Measurements from ENCODE around the gene RPL27A. TPM values are rescaled to one million over a fixed set of nuclear protein-coding genes. Genes with fewer than 3 reads are reported as not detected.

RPL27A gene
- polyA plus RNA-seq, 1 of the 3 experiments (the other 2 are of a cell fraction), result 1,162 TPM

DNA sequence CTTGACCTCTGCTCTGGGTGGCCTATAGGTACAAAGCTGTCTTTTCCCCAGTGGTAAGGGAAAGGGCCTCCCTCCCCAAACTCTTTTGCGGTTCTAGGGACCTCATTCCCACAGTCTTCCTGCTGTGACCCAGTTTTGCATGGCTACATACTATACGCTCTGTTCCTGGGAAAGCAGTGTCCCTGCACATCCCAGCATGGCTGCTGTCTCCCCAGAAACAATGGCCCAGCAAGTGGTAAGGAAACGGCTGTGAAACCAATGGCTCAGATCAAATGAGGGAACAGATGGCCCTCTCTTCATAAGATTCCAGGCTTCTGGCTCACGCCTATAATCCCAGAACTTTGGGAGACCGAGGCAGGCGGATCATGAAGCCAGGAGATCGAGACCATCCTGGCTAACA is 41.1 kb downstream of the RPL27A start:
- Histone ChIP-seq H3K9ac (no peak overlapping the region), H3K36me3 (replicated peaks in 1 of 2; ENCODE audit: control insufficient read depth in 1 of 2, insufficient read depth in 2 of 2, low read length in 1 of 2) (peaks cover 7 to 9% of the 10 kb centered on the region in 2 experiments), H3K27ac (ENCODE audit: low read depth in 2 of 2, low read length in 1 of 2) (no peak overlapping the region), H3K79me2 (ENCODE audit: insufficient read depth) (peaks cover 13% of the 10 kb centered on the region; the same call in 1 of the 2 replicates), H3K4me2 (no peak overlapping the region), H3F3A (replicated peaks; ENCODE audit: insufficient read depth) (peaks cover 35% of the 10 kb centered on the region), H3K27me3 (ENCODE audit: insufficient read depth) (no peaks in the 10 kb centered on the region), H3K9me2 (no peaks in the 10 kb centered on the region), H3K9me3 (no peaks in the 10 kb centered on the region), H3K4me1 (ENCODE audit: control insufficient read depth in 1 of 2, insufficient read depth in 2 of 2, low read depth in 1 of 2, low read length in 1 of 2) (peaks cover 24 to 57% of the 10 kb centered on the region in 2 experiments; a peak in 3 of 4 replicates), H3K4me3 (ENCODE audit: low read depth in 2 of 2, low read length in 1 of 2) (no peak overlapping the region), H4K20me1 (ENCODE audit: insufficient read depth) (no peaks in the 10 kb centered on the region; the same call in 1 of the 2 replicates), H2AFZ (ENCODE audit: low read depth) (no peak overlapping the region)
- no peak for DNase-seq
- TF ChIP-seq POLR2AphosphoS5 (IDR thresholded peaks at IDR 0.05; ENCODE audit: low read depth, low read length) (no peak), USF2 (IDR thresholded peaks at IDR 0.05; ENCODE audit: borderline replicate concordance, low read depth, low read length) (no peak), TEAD4 (IDR thresholded peaks at IDR 0.05; ENCODE audit: borderline replicate concordance, insufficient read depth) (no peak), USF1 (IDR thresholded peaks at IDR 0.05; ENCODE audit: borderline replicate concordance, low read depth) (no peak), RAD21 (IDR thresholded peaks at IDR 0.05; ENCODE audit: low read length) (no peak), JUND (IDR thresholded peaks at IDR 0.05) (no peak), GATA2 (CRISPR knock-in tag; IDR thresholded peaks at IDR 0.05) (no peak), MXI1 (IDR thresholded peaks at IDR 0.05; ENCODE audit: low read depth, low read length) (no peak), EZH2phosphoT487 (IDR thresholded peaks at IDR 0.05; ENCODE audit: borderline replicate concordance, low read depth) (no peak), RXRA (IDR thresholded peaks at IDR 0.05; ENCODE audit: borderline replicate concordance, low read depth) (no peak), FOXM1 (IDR thresholded peaks at IDR 0.05; ENCODE audit: low read depth) (no peak), FOSL2 (IDR thresholded peaks at IDR 0.05; ENCODE audit: borderline replicate concordance, low read depth) (no peak)
- CTCF ChIA-PET, result no interaction called here
- POLR2A ChIA-PET, result no interaction called here
- WGBS (ENCODE audit: low lambda C conversion rate), result 94% methylated on average over 7 of the region's 7 CpGs

GRCh38 chr11:8724682-8725081 is 42.1 kb downstream of the RPL27A start:
- H3K4me1 ChIP-seq (ENCODE audit: control insufficient read depth in 1 of 2, insufficient read depth in 2 of 2, low read depth in 1 of 2, low read length in 1 of 2), result peaks cover 21 to 50% of the 10 kb centered on the region in 2 experiments; a peak in 3 of 4 replicates
- 95% methylated on average over 7 of the region's 7 CpGs for WGBS (ENCODE audit: low lambda C conversion rate)
- POLR2A ChIA-PET, result no interaction called here
- TF ChIP-seq MXI1 (IDR thresholded peaks at IDR 0.05; ENCODE audit: low read depth, low read length), result no peak
- TF ChIP-seq EP300 (IDR thresholded peaks at IDR 0.05; ENCODE audit: borderline replicate concordance in 1 of 2, low read depth in 1 of 2, low read length in 1 of 2), result no peak
- TF ChIP-seq MAX (IDR thresholded peaks at IDR 0.05; ENCODE audit: low read depth), result no peak
- no peak for TF ChIP-seq FOSL2 (IDR thresholded peaks at IDR 0.05; ENCODE audit: borderline replicate concordance, low read depth)
- TF ChIP-seq FOXJ3 (CRISPR knock-in tag; IDR thresholded peaks at IDR 0.05), result no peak
- TF ChIP-seq RXRA (IDR thresholded peaks at IDR 0.05; ENCODE audit: borderline replicate concordance, low read depth), result no peak
- no peak for TF ChIP-seq IRF3 (IDR thresholded peaks at IDR 0.05; ENCODE audit: low read depth, low read length)
- no peak for TF ChIP-seq NFIC (IDR thresholded peaks at IDR 0.05; ENCODE audit: borderline replicate concordance)
- no peak for TF ChIP-seq FOXM1 (IDR thresholded peaks at IDR 0.05; ENCODE audit: low read depth)
- no peak for TF ChIP-seq RCOR1 (IDR thresholded peaks at IDR 0.05; ENCODE audit: low read length)
- TF ChIP-seq, protein P1, sequence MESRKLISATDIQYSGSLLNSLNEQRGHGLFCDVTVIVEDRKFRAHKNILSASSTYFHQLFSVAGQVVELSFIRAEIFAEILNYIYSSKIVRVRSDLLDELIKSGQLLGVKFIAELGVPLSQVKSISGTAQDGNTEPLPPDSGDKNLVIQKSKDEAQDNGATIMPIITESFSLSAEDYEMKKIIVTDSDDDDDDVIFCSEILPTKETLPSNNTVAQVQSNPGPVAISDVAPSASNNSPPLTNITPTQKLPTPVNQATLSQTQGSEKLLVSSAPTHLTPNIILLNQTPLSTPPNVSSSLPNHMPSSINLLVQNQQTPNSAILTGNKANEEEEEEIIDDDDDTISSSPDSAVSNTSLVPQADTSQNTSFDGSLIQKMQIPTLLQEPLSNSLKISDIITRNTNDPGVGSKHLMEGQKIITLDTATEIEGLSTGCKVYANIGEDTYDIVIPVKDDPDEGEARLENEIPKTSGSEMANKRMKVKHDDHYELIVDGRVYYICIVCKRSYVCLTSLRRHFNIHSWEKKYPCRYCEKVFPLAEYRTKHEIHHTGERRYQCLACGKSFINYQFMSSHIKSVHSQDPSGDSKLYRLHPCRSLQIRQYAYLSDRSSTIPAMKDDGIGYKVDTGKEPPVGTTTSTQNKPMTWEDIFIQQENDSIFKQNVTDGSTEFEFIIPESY (IDR thresholded peaks at IDR 0.05; ENCODE audit: borderline replicate concordance, low read depth), result no peak
- no peak for TF ChIP-seq CTCF (IDR thresholded peaks at IDR 0.05)
- TF ChIP-seq YY1 (IDR thresholded peaks at IDR 0.05; ENCODE audit: low read depth), result no peak

More at GRCh38 chr11:8724682-8725081, 42.1 kb downstream of the RPL27A start:
- Histone ChIP-seq H3K27me3 (ENCODE audit: insufficient read depth) (no peaks in the 10 kb centered on the region), H3F3A (replicated peaks; ENCODE audit: insufficient read depth) (peaks cover 27% of the 10 kb centered on the region), H3K4me2 (no peak overlapping the region), H3K9ac (no peak overlapping the region), H3K4me3 (ENCODE audit: low read depth in 2 of 2, low read length in 1 of 2) (no peak overlapping the region), H3K9me2 (no peaks in the 10 kb centered on the region), H3K9me3 (no peaks in the 10 kb centered on the region), H3K27ac (ENCODE audit: low read depth in 2 of 2, low read length in 1 of 2) (no peak overlapping the region), H4K20me1 (ENCODE audit: insufficient read depth) (no peaks in the 10 kb centered on the region; the same call in 1 of the 2 replicates), H3K36me3 (replicated peaks in 1 of 2; ENCODE audit: control insufficient read depth in 1 of 2, insufficient read depth in 2 of 2, low read length in 1 of 2) (peaks cover 7 to 11% of the 10 kb centered on the region in 2 experiments), H3K79me2 (ENCODE audit: insufficient read depth) (peaks cover 13% of the 10 kb centered on the region; the same call in 1 of the 2 replicates), H2AFZ (ENCODE audit: low read depth) (no peak overlapping the region)
- CTCF ChIA-PET, result no interaction called here
- no peak for DNase-seq
